SU-DHL-6 (cell line): ENCODE results near the gene COL15A1.

Source experiments
- CTCF ChIP-seq: fragments of 200-600 bp; sonication (generic); IDR thresholded peaks from one replicate; pipeline ENCODE4 v1.5.1; 2017; ENCODE audit warnings: antibody characterized with exemption, mild to moderate bottlenecking, low read length, moderate library complexity; ENCODE audit not compliant: insufficient read depth, poor library complexity, severe bottlenecking
- EZH2phosphoT487 ChIP-seq: fragments of 200-600 bp; sonication (generic), shearing (Covaris generic); conservative IDR thresholded peaks from 2 replicates; pipeline ENCODE4 v1.6.1; 2018; ENCODE audit warnings: mild to moderate bottlenecking, antibody characterized with exemption, low read length, moderate library complexity, mixed read lengths

- peak; percentile 61 for TF ChIP-seq CTCF
- TF ChIP-seq EZH2phosphoT487: no peak
Observed at GRCh38 chr9:99000476-99001395, 57.0 kb downstream of the COL15A1 start.
